Stimulated activated naive B cell treated with anti-CD40 and anti-IgM and Interleukin-4, amounts not matched to agents 10 μg/mL and 1 μg/mL and 100 μg/mL, for 72 hours (primary cell): ENCODE data around the gene ZFX.

ENCODE experiments used
- ATAC-seq, 2 donors: fragments of 150-1000 bp; cut with Tn5 transposase; replicated peaks; 2 replicates each; pipeline ENCODE4 v1.10.0; 2021; ENCODE audit warnings: moderate library complexity in 1 of 2
- DNase-seq: peaks from one replicate; pipeline ENCODE4 v3.0.0; 2021
- H3K27ac Mint-ChIP-seq: one replicate; pipeline ENCODE4 v1.8.0; 2022; ENCODE audit warnings: mild to moderate bottlenecking, mixed read lengths
- H3K27me3 Mint-ChIP-seq, 2 donors: one replicate each; pipeline ENCODE4 v1.8.0; 2022; ENCODE audit warnings: mixed read lengths in 2 of 2
- H3K36me3 Mint-ChIP-seq, 2 donors: one replicate each; pipeline ENCODE4 v1.8.0; 2022; ENCODE audit warnings: mixed read lengths in 2 of 2, mild to moderate bottlenecking in 1 of 2
- H3K4me1 Mint-ChIP-seq, 2 donors: one replicate each; pipeline ENCODE4 v1.8.0; 2022; ENCODE audit warnings: mixed read lengths in 2 of 2, mild to moderate bottlenecking in 1 of 2
- H3K4me3 Mint-ChIP-seq, 2 donors: one replicate each; pipeline ENCODE4 v1.8.0; 2022; ENCODE audit warnings: mild to moderate bottlenecking in 2 of 2, mixed read lengths in 2 of 2, moderate library complexity in 1 of 2
- H3K9me3 Mint-ChIP-seq, 2 donors: one replicate each; pipeline ENCODE4 v1.8.0; 2022; ENCODE audit warnings: mixed read lengths in 2 of 2, mild to moderate bottlenecking in 1 of 2

ZFX gene

GRCh38 chrX:24167719-24168472, 18.4 kb downstream of the ZFX start:
- no peak overlapping the region for H3K4me3 Mint-ChIP-seq
- ATAC-seq (peak; percentile 63 to 65), DNase-seq (no peak)
- H3K9me3 Mint-ChIP-seq, result no peaks in the 10 kb centered on the region
- peaks cover 8 to 36% of the 10 kb centered on the region in 2 donors for H3K36me3 Mint-ChIP-seq
- H3K27ac Mint-ChIP-seq, result no peak overlapping the region
- peaks cover 34 to 45% of the 10 kb centered on the region in 2 donors for H3K4me1 Mint-ChIP-seq
- H3K27me3 Mint-ChIP-seq, result no peaks in the 10 kb centered on the region

DNA sequence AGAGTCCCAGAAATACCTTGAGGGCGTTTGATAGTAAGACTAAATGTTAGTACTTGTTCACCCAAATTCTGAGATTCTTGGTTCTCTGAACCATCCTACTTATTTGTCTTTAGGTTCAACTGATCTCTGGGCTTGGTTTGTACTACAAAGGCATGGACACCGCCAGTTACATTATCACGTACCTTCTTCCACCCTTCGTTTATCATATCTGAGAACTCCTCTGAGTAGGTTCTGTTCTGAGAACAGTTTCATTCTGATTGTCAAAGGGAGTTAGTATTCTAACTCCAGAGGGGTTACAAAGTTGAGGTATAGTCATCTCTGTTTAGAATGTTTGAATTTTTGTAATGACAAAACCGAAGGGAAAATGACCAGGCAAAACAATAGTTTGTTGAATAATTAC, 19.3 kb downstream of the ZFX start:
- DNase-seq, result no peak
- H3K27ac Mint-ChIP-seq, result peak overlapping the region; percentile 70
- H3K9me3 Mint-ChIP-seq, result no peaks in the 10 kb centered on the region
- no peak overlapping the region for H3K4me3 Mint-ChIP-seq
- H3K4me1 Mint-ChIP-seq, result peaks cover 34 to 45% of the 10 kb centered on the region in 2 donors
- ATAC-seq, result peak; percentile 67 to 85
- H3K27me3 Mint-ChIP-seq, result no peaks in the 10 kb centered on the region
- H3K36me3 Mint-ChIP-seq, result peaks cover 8 to 38% of the 10 kb centered on the region in 2 donors

GRCh38 chrX:24169211-24169610, 19.7 kb downstream of the ZFX start:
- Mint-ChIP-seq H3K36me3 (peaks cover 8 to 38% of the 10 kb centered on the region in 2 donors), H3K4me3 (no peak overlapping the region), H3K4me1 (peaks cover 34 to 44% of the 10 kb centered on the region in 2 donors), H3K27ac (peak overlapping the region; percentile 70), H3K9me3 (no peaks in the 10 kb centered on the region), H3K27me3 (no peaks in the 10 kb centered on the region)
- ATAC-seq (peak; percentile 77 to 87), DNase-seq (no peak)

GRCh38 chrX:24173115-24173847, 23.8 kb downstream of the ZFX start:
- Mint-ChIP-seq H3K9me3 (no peaks in the 10 kb centered on the region), H3K36me3 (peaks cover 12 to 49% of the 10 kb centered on the region in 2 donors), H3K27me3 (no peaks in the 10 kb centered on the region), H3K27ac (no peak overlapping the region), H3K4me3 (no peak overlapping the region), H3K4me1 (peaks cover 25 to 27% of the 10 kb centered on the region in 2 donors)
- ATAC-seq, result no peak
- DNase-seq, result no peak

GRCh38 chrX:24175276-24175675, 25.7 kb downstream of the ZFX start:
- H3K4me1 Mint-ChIP-seq, result peaks cover 11 to 12% of the 10 kb centered on the region in 2 donors
- H3K27ac Mint-ChIP-seq, result no peak overlapping the region
- ATAC-seq, result peak in 1 of 2 donors; percentile 53
- H3K4me3 Mint-ChIP-seq, result no peak overlapping the region
- no peaks in the 10 kb centered on the region for H3K9me3 Mint-ChIP-seq
- no peaks in the 10 kb centered on the region for H3K27me3 Mint-ChIP-seq
- peaks cover 8 to 41% of the 10 kb centered on the region in 2 donors for H3K36me3 Mint-ChIP-seq
- no peak for DNase-seq

DNA sequence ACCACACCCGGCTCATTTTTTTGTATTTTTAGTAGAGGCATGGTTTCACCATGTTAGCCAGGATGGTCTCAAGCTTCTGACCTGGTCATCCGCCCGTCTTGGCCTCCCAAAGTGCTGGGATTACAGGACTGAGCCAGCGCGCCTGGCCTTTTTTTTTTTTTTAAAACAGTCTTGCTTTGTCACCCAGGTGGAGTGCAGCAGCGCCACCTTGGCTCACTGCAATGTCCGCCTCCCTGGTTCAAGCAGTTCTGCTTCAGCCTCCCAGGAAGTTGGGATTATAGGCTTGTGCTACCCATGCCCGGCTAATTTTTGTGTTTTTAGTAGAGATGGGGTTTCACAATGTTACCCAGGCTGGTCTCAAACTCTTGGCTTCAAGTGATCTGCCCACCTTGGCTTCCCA, 28.9 kb downstream of the ZFX start:
- Mint-ChIP-seq H3K4me1 (peaks cover 0 to 3% of the 10 kb centered on the region in 2 donors), H3K4me3 (no peak overlapping the region), H3K27me3 (no peaks in the 10 kb centered on the region), H3K36me3 (peaks cover 8 to 23% of the 10 kb centered on the region in 2 donors), H3K27ac (no peak overlapping the region), H3K9me3 (no peaks in the 10 kb centered on the region)
- ATAC-seq (no peak), DNase-seq (no peak)

- Mint-ChIP-seq H3K36me3 (peaks cover 4 to 31% of the 10 kb centered on the region in 2 donors), H3K9me3 (no peaks in the 10 kb centered on the region), H3K27ac (no peak overlapping the region), H3K27me3 (no peaks in the 10 kb centered on the region), H3K4me1 (peaks cover 6 to 12% of the 10 kb centered on the region in 2 donors), H3K4me3 (no peak overlapping the region)
- DNase-seq, result no peak
- no peak for ATAC-seq
These were observed 34.5 kb downstream of the ZFX start for GRCh38 chrX:24184018-24184417.

DNA sequence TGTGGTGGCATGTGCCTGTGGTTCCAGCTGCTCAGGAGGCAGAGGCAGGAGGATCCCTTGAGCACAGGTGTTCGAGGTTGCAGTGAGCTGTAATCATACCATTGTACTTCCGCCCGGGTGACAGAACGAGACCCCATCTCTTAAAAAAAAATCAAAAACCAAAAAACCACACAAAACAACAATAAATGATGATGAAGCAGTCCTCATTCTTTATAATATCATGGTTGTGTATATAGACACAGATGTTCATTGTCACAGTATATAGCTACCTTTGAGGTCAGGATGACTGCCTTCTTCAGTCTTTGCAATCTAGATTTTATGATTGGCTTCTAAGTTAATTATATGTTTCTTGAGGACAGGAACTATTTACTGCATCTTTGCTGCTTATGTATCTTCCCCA, 37.0 kb downstream of the ZFX start:
- Mint-ChIP-seq H3K27ac (peak overlapping the region; percentile 65), H3K36me3 (peaks cover 4 to 32% of the 10 kb centered on the region in 2 donors)
- no peak for ATAC-seq

GRCh38 chrX:24186986-24187385, 37.5 kb downstream of the ZFX start:
- H3K27ac Mint-ChIP-seq, result no peak overlapping the region
- H3K36me3 Mint-ChIP-seq, result peaks cover 4 to 32% of the 10 kb centered on the region in 2 donors
- H3K4me1 Mint-ChIP-seq, result peaks cover 10 to 12% of the 10 kb centered on the region in 2 donors
- H3K27me3 Mint-ChIP-seq, result no peaks in the 10 kb centered on the region
- ATAC-seq (no peak), DNase-seq (no peak)
- no peaks in the 10 kb centered on the region for H3K9me3 Mint-ChIP-seq
- H3K4me3 Mint-ChIP-seq, result no peak overlapping the region

More for the DNA sequence above, 37.0 kb downstream of the ZFX start:
- Mint-ChIP-seq H3K9me3 (no peaks in the 10 kb centered on the region), H3K27me3 (no peaks in the 10 kb centered on the region), H3K4me3 (no peak overlapping the region), H3K4me1 (peaks cover 10 to 12% of the 10 kb centered on the region in 2 donors)
- no peak for DNase-seq

DNA sequence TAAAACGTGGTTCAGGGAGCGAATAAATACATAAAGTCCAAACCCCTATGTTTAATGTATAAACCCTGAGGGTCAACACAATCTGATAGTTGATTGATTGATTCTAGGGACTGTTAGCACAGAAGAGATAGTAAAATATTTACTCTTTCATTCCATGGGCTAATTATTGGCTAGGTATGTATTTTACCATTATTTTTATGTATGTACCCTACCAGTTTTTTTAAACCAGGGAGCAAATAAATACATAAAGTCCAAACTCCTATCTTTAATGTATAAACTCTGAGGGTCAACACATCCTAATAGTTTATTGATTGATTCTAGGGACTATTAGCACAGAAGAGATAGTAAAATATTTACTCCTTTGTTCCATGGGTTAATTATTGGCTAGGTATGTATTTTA, 40.0 kb downstream of the ZFX start:
- Mint-ChIP-seq H3K4me3 (no peak overlapping the region), H3K36me3 (peaks cover 4 to 45% of the 10 kb centered on the region in 2 donors), H3K27ac (no peak overlapping the region), H3K4me1 (peaks cover 17 to 21% of the 10 kb centered on the region in 2 donors), H3K27me3 (no peaks in the 10 kb centered on the region), H3K9me3 (no peaks in the 10 kb centered on the region)
- ATAC-seq (no peak), DNase-seq (no peak)

DNA sequence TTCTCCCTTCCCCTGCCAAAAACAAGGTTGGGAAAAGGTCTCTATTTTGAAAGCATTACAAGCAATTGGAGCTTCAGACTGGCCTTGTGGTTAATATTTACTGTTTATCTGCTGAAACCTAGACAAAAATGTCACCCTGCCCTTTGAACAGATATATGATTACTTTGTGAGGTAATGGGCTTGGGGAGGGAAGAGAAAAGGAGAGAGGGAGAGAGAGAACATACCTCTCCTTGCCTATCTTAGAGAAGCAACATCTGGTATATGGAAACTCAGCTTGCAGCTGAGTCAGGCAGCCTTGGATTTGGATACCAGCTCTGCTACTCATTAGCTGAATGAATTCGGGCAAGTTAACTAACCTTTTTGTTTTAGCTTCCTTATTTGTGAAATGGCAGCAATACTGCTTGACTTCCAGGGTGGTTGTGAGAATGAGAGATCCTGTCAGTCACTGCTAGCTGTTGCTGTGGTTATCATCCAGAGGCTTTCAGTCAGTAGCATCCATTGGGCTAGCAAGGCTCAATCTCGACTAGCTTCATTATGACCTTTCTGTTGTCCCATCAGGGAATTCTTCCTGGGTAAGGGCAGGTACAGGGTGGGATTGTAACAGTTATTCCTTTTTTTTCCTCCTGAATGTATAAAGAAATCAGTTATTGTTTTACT, 41.1 kb downstream of the ZFX start:
- DNase-seq (no peak), ATAC-seq (peak; percentile 19 to 29)
- H3K4me3 Mint-ChIP-seq, result no peak overlapping the region
- H3K36me3 Mint-ChIP-seq, result peaks cover 7 to 49% of the 10 kb centered on the region in 2 donors
- no peaks in the 10 kb centered on the region for H3K9me3 Mint-ChIP-seq
- H3K27me3 Mint-ChIP-seq, result no peaks in the 10 kb centered on the region
- H3K27ac Mint-ChIP-seq, result no peak overlapping the region
- peaks cover 17 to 21% of the 10 kb centered on the region in 2 donors for H3K4me1 Mint-ChIP-seq

DNA sequence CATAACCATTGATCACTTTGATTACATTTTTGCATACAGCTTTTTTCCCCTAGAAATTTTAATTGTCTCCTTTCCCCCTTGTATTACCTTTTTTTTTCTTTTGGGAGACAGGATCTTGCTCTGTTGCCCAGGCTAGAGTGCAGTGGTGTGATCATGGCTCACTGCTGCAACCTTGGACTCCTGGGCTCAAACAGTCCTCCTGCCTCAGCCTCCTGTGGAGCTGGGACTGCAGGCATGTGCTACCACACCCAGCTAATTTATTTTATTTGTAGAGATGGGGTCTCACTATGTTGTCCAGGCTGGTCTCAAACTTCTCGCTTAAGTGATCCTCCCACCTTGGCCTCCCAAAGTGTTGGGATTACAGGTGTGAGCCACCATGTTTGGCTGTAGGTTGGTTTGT, 47.0 kb downstream of the ZFX start:
- DNase-seq, result no peak
- peaks cover 14 to 54% of the 10 kb centered on the region in 2 donors for H3K36me3 Mint-ChIP-seq
- H3K4me3 Mint-ChIP-seq, result no peak overlapping the region
- no peak overlapping the region for H3K27ac Mint-ChIP-seq
- H3K27me3 Mint-ChIP-seq, result no peaks in the 10 kb centered on the region
- no peaks in the 10 kb centered on the region for H3K9me3 Mint-ChIP-seq
- H3K4me1 Mint-ChIP-seq, result peaks cover 22 to 28% of the 10 kb centered on the region in 2 donors
- ATAC-seq, result no peak

- Mint-ChIP-seq H3K27ac (no peak overlapping the region), H3K36me3 (peaks cover 15 to 61% of the 10 kb centered on the region in 2 donors)
- ATAC-seq, result no peak
These were observed 48.6 kb downstream of the ZFX start for GRCh38 chrX:24198101-24198500.

DNA sequence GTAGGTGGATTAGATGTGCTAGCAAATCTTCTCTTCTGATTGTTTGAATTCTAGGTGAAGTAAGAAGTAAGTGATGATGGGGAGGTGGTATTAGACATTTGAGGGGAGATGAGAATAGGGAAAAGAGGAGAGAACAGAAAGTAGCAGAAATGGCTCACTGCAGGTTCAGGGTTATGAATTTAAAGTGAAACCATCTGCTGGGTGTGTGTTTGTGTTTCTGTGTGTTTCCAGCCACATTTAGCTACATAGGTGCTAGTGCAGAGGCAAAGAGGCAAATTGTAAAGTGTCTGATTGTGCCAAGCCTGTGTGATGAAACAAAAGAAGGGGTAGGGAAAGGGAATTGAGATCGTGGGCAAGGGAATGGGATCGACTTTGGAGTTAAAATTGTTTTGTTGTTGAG, 50.6 kb downstream of the ZFX start:
- no peak overlapping the region for H3K4me3 Mint-ChIP-seq

More at GRCh38 chrX:24198101-24198500, 48.6 kb downstream of the ZFX start:
- Mint-ChIP-seq H3K4me3 (no peak overlapping the region), H3K9me3 (no peaks in the 10 kb centered on the region), H3K27me3 (no peaks in the 10 kb centered on the region), H3K4me1 (peaks cover 30 to 41% of the 10 kb centered on the region in 2 donors)
- DNase-seq, result no peak

More for the DNA sequence above, 50.6 kb downstream of the ZFX start:
- no peak overlapping the region for H3K27ac Mint-ChIP-seq
- ATAC-seq (no peak), DNase-seq (no peak)
- H3K27me3 Mint-ChIP-seq, result no peaks in the 10 kb centered on the region
- peaks cover 15 to 59% of the 10 kb centered on the region in 2 donors for H3K36me3 Mint-ChIP-seq
- peaks cover 31 to 46% of the 10 kb centered on the region in 2 donors for H3K4me1 Mint-ChIP-seq
- no peaks in the 10 kb centered on the region for H3K9me3 Mint-ChIP-seq
